ENCODE data around the gene BDH1.

BDH1 gene

GRCh38 chr3:197460002-197460401, 95.8 kb downstream of the BDH1 start:
- no peak for DNase-seq (ENCODE audit: low read depth in 2 of 2)

Measured in stimulated activated CD8-positive, alpha-beta memory T cell treated with anti-CD3 and anti-CD28 coated beads, Interleukin-2, amount 100 ng/mL, for 48 hours (primary cell).